Esophagus squamous epithelium (tissue), 5 donors: ENCODE measurements around the gene ZNF33A. TPM values are rescaled to one million over a fixed set of nuclear protein-coding genes. Genes with fewer than 3 reads are reported as not detected.

ENCODE experiments used
- DNase-seq: peaks from one replicate; lab custom pipeline; 2025; lab: John Stamatoyannopoulos, UW
- H3K27ac ChIP-seq, 4 donors: fragments of 200-600 bp; sonication (generic); one replicate each; pipeline ENCODE4 v1.5.1; 2016 to 2019; ENCODE audit warnings: mild to moderate bottlenecking in 1 of 4
- H3K27me3 ChIP-seq, 4 donors: fragments of 200-600 bp; sonication (generic); 1 replicate in 3 of 4; 2 replicates in 1 of 4; pipeline versions ENCODE4 v1.5.1 to v1.6.0; 2017 to 2021; ENCODE audit warnings: antibody characterized with exemption in 1 of 4
- H3K36me3 ChIP-seq, 3 donors: fragments of 200-600 bp; sonication (generic); one replicate each; pipeline ENCODE4 v1.5.1; 2016 to 2019
- H3K4me1 ChIP-seq, 3 donors: fragments of 200-600 bp; sonication (generic); one replicate each; pipeline ENCODE4 v1.5.1; 2017 to 2019
- H3K4me3 ChIP-seq, 4 donors: fragments of 200-600 bp; sonication (generic); 1 replicate in 3 of 4; 2 replicates in 1 of 4; pipeline ENCODE4 v1.5.1; 2016 to 2019; ENCODE audit warnings: mild to moderate bottlenecking in 2 of 4, moderate library complexity in 1 of 4
- H3K9me3 ChIP-seq, 3 donors: fragments of 200-600 bp; sonication (generic); one replicate each; pipeline ENCODE4 v1.5.1; 2016 to 2019
- CTCF ChIP-seq, 6 experiments: fragments of 450-650 bp in 4 of 6; fragments of 200-600 bp in 2 of 6; sonication (generic) in 2 of 6; IDR thresholded peaks; one replicate each; pipeline ENCODE4 v1.5.1; 2016 to 2019; ENCODE audit warnings: antibody characterized with exemption in 6 of 6, mild to moderate bottlenecking in 4 of 6, moderate library complexity in 4 of 6
- POLR2A ChIP-seq, 4 donors: fragments of 450-650 bp; IDR thresholded peaks; one replicate each; pipeline ENCODE4 v1.6.1; 2017; ENCODE audit warnings: antibody characterized with exemption in 4 of 4, mild to moderate bottlenecking in 4 of 4, moderate library complexity in 3 of 4
- WGBS, 2 donors: methylation state at CpG; one replicate each; pipeline ENCODE4 v1.1.5; 2018; 5-methylcytosine and 5-hydroxymethylcytosine counted together
- intact Hi-C: fragments of 100-400 bp; cut with DNase I; formaldehyde crosslinking; loops from one replicate; pipeline ENCODE4 v1.15.0; 2022
- small RNA-seq, 4 donors: library from RNA; depleted of rRNA; stranded (forward); fragments of <200 nt; gene quantifications; one replicate each; pipeline ENCODE3, GENCODE V24; 2016
- total RNA-seq, 4 donors: library from RNA; depleted of rRNA; stranded (reverse); fragments of >200 nt; gene quantifications; one replicate each; pipeline ENCODE4 v1.1.0, GENCODE V29; 2016
- donor health status: DM: yes; HTN: yes; CAD: no.

The ZNF33A gene
- total RNA-seq, 4 donors from 2014 or later, result 16.5 to 31.1 (median 17.6) TPM

- peaks cover 0 to 11% (median 0%) of the 10 kb centered on the region in 3 donors for H3K9me3 ChIP-seq
- DNase-seq, result no peak
- TF ChIP-seq CTCF (IDR thresholded peaks at IDR 0.05) (no peak), POLR2A (IDR thresholded peaks at IDR 0.05) (no peak)
- H3K27ac ChIP-seq, result peak overlapping the region; percentile 85 to 92 (median 90)
- 75 to 83% methylated on average over 12 of the region's 21 CpGs for WGBS, 2 donors
- H3K4me3 ChIP-seq, result peak overlapping the region; percentile 68 to 87 (median 78)
- intact Hi-C loops, result loop anchor here (10.0 kb wide), 1 partner anchor 110 kb away; no protein-coding TSS in a partner anchor
- no peaks in the 10 kb centered on the region for H3K27me3 ChIP-seq
- H3K36me3 ChIP-seq, result peaks cover 0 to 48% (median 0%) of the 10 kb centered on the region in 3 donors
- peaks cover 5 to 19% (median 10%) of the 10 kb centered on the region in 3 donors for H3K4me1 ChIP-seq
These were observed 84.6 kb downstream of the ZNF33A start for GRCh38 chr10:38094927-38095574.

- no peaks in the 10 kb centered on the region for H3K4me1 ChIP-seq
- TF ChIP-seq POLR2A (IDR thresholded peaks at IDR 0.05), result no peak
- TF ChIP-seq CTCF (IDR thresholded peaks at IDR 0.05), result no peak
- intact Hi-C loops, result no loop called here
- peaks cover 0 to 91% (median 4%) of the 10 kb centered on the region in 3 donors for H3K36me3 ChIP-seq
- H3K27me3 ChIP-seq, result no peaks in the 10 kb centered on the region
- no peak overlapping the region for H3K4me3 ChIP-seq
- WGBS, 2 donors, result 84 to 92% methylated on average over 1 of the region's 1 CpG
- peaks cover 0 to 85% (median 18%) of the 10 kb centered on the region in 3 donors for H3K9me3 ChIP-seq
- H3K27ac ChIP-seq, result no peak overlapping the region
- no peak for DNase-seq
These were observed 92.4 kb downstream of the ZNF33A start for GRCh38 chr10:38102880-38103279.

GRCh38 chr10:38103756-38104155, 93.3 kb downstream of the ZNF33A start:
- Histone ChIP-seq H3K4me3 (no peak overlapping the region), H3K9me3 (peaks cover 0 to 94% (median 24%) of the 10 kb centered on the region in 3 donors), H3K27me3 (no peaks in the 10 kb centered on the region), H3K4me1 (no peaks in the 10 kb centered on the region), H3K27ac (no peak overlapping the region), H3K36me3 (peaks cover 0 to 83% (median 4%) of the 10 kb centered on the region in 3 donors)
- TF ChIP-seq POLR2A (IDR thresholded peaks at IDR 0.05), result no peak
- no peak for TF ChIP-seq CTCF (IDR thresholded peaks at IDR 0.05)
- WGBS, 2 donors, result 84 to 96% methylated on average over 3 of the region's 3 CpGs
- intact Hi-C loops, result no loop called here
- DNase-seq, result no peak

GRCh38 chr10:38112159-38112558, 101.7 kb downstream of the ZNF33A start:
- intact Hi-C loops, result no loop called here
- TF ChIP-seq CTCF (IDR thresholded peaks at IDR 0.05) (no peak), POLR2A (IDR thresholded peaks at IDR 0.05) (no peak)
- Histone ChIP-seq H3K4me3 (no peak overlapping the region), H3K4me1 (no peaks in the 10 kb centered on the region), H3K36me3 (peaks cover 12 to 55% (median 15%) of the 10 kb centered on the region in 3 donors), H3K9me3 (peaks cover 0 to 99% (median 72%) of the 10 kb centered on the region in 3 donors), H3K27me3 (no peaks in the 10 kb centered on the region), H3K27ac (no peak overlapping the region)
- DNase-seq, result no peak
- WGBS, 2 donors, result 95 to 100% methylated on average over 1 to 2 of the region's 2 CpGs

Small RNA genes lying within 50 kb of the gene (small RNA-seq; reads per million reads assigned to genes)
- gene AL161931.1, result 0 reads per million in 4 donors
- gene FXYD6P2, result 0 reads per million in 4 donors
- 0 reads per million in 4 donors for gene RF00019
- gene RNU6-795P, result 0 to 0.30 (median 0) reads per million in 4 donors

Other genes starting within 250 kb of the ZNF33A start
- 10 to 100 TPM in 1 of 4 donors, 1 to 10 TPM in 3; 3.3 to 13.0 (median 4.0) TPM for gene ZNF248, start 153.1 kb upstream of the ZNF33A start, total RNA-seq
- gene ZNF25, start 34.0 kb upstream of the ZNF33A start, total RNA-seq, result 1 to 10 TPM; 1.7 to 8.0 (median 3.2) TPM
- 10 to 100 TPM in 2 of 4 donors, 1 to 10 TPM in 2; 4.4 to 17.6 (median 11.9) TPM for gene ZNF37A, start 83.7 kb downstream of the ZNF33A start, total RNA-seq